Stimulated activated CD8-positive, alpha-beta memory T cell treated with anti-CD3 and anti-CD28 coated beads, Interleukin-7, amount 100 ng/mL, for 4 hours (primary cell): ENCODE measurements around the gene ASIC5.
"Not testable (repeated sequence)": the region's sequence is repeated elsewhere in the genome, so short reads cannot be mapped to it uniquely, and the experiment has no call there.

Experiments used
- DNase-seq, 2 donors: peaks; one replicate each; pipeline ENCODE4 v3.0.0-alpha.2; 2020; ENCODE audit warnings: low read depth in 2 of 2

Gene ASIC5

GRCh38 chr4:155800685-155801343 lies 65.3 kb downstream of the ASIC5 start:
- no peak for DNase-seq

DNA sequence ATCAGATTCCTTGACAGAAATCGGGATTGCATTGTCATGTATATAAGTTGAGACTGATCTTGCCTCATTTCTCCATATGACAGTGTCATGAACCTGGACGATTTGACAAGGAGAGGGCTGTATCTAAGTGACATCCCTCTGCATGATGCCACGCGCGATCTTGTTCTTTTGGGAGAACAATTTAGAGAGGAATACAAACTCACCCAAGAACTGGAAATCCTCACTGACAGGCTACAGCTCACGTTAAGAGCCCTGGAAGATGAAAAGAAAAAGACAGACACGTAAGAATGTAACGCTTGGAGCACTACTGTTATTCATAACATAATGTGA lies 66.3 kb downstream of the ASIC5 start:
- DNase-seq: no peak

DNA sequence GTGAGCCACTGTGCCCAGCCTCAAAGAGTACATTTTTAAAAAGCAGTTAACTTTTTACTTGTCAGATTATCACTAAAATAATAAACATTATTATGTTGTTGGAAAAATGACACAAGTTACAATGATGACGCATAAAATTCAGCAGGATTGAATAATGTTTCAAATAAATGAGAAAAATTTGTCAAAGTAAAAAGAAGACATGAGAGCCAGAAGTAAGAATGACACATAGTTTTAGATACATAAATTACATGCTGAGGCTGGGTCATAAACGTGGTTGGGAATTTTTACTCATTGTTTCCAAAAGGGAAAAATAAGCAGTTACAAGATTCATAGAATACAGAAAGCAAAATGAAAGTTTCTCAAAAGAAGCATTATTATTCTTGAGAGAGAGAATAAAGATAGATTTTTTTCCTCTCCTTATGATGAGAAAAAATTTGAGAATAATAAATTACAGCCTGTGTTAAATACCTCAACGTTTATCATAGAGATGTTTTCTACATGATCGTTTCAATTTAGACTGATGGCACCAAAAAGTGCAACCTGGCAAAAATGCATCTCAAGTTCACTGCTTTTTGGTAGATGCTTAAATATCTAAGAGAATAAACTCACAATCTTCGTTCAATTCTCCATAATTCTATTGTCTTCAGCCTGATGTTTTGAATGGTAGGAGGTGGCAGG lies 66.8 kb downstream of the ASIC5 start:
- DNase-seq: no peak

GRCh38 chr4:155797581-155797980 lies 68.5 kb downstream of the ASIC5 start:
- DNase-seq: not testable (repeated sequence)

GRCh38 chr4:155795991-155796390 lies 70.1 kb downstream of the ASIC5 start:
- no peak for DNase-seq

GRCh38 chr4:155794589-155795236 lies 71.4 kb downstream of the ASIC5 start:
- no peak for DNase-seq

- DNase-seq: no peak
Observed at GRCh38 chr4:155789982-155790381, 76.1 kb downstream of the ASIC5 start.

- DNase-seq: no peak
Observed at GRCh38 chr4:155789391-155789790, 76.7 kb downstream of the ASIC5 start.

- DNase-seq: no peak
Observed at GRCh38 chr4:155787113-155787710, 78.9 kb downstream of the ASIC5 start.

DNA sequence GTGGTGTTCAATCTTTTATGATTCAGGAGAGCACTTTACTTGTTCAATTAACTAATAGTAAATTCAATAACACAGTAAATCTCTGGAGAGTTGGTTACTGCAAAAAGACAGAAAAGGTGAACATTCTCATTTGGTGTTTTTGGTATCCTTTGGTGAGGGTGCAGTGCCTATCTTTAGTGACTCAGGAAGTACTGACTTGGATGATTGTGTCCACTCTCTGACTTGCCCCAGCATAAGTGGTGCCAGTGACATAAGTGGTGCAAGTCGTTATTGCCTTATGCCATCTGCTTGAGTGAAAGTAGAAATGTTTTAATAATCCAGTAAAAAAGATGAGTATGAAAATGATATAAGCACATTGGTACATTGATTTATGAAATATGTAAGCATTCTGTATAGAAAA lies 80.2 kb downstream of the ASIC5 start:
- no peak for DNase-seq

GRCh38 chr4:155784637-155785036 lies 81.4 kb downstream of the ASIC5 start:
- no peak for DNase-seq

DNA sequence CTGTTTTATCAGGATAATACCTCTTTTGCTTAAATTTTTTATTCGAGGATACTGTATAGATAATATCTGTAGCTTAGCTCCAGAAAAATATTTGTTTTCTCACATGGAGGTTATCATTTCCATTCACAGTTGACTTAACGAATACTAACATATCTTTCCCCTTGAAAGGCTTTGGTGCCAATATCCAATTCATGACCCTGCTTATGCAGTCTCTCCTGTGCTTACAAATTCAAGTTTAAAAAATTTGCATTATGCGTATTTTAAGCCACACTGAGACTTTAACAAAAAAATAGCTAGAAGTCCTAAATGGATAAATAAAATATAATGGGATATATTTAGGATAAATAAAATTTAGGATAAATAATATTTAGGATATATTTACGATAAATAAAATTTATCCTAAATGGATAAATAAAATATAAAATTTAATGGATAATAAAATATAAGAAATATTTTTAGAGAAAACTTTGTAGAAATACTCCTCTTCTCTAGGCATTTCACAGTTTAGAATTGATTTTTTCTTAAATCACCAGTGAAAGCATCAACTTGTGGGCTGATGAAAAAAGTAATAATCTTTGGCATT lies 84.7 kb downstream of the ASIC5 start:
- DNase-seq: no peak

- no peak for DNase-seq
Observed at GRCh38 chr4:155780775-155781174, 85.3 kb downstream of the ASIC5 start.
